Right atrium auricular region (tissue), 2 donors: ENCODE data around the gene NUFIP2. TPM values are rescaled to one million over a fixed set of nuclear protein-coding genes. Genes with fewer than 3 reads are reported as not detected.

Source experiments
- DNase-seq: peaks from one replicate; pipeline ENCODE4 v3.0.0-alpha.2; 2019; ENCODE audit warnings: low spot score
- H3K27ac ChIP-seq, 2 donors: fragments of 200-600 bp; sonication (generic); 1 replicate in 1 of 2; 2 replicates in 1 of 2; pipeline ENCODE4 v1.5.1; 2016 to 2019
- H3K27me3 ChIP-seq, 2 donors: fragments of 200-600 bp; sonication (generic); one replicate each; pipeline versions ENCODE4 v1.5.1 to v1.6.0; 2017 to 2019
- H3K36me3 ChIP-seq: fragments of 200-600 bp; sonication (generic); one replicate; pipeline ENCODE4 v1.5.1; 2016
- H3K4me1 ChIP-seq, 2 donors: fragments of 200-600 bp; sonication (generic); one replicate each; pipeline versions ENCODE4 v1.5.1 to v1.6.0; 2017 to 2019
- H3K4me3 ChIP-seq, 2 donors: fragments of 200-600 bp; sonication (generic); 1 replicate in 1 of 2; 2 replicates in 1 of 2; pipeline ENCODE4 v1.5.1; 2017 to 2019; ENCODE audit warnings: mild to moderate bottlenecking in 1 of 2, moderate library complexity in 1 of 2
- H3K9me3 ChIP-seq, 2 donors: fragments of 200-600 bp; sonication (generic); one replicate each; pipeline ENCODE4 v1.5.1; 2019
- CTCF ChIP-seq, 2 donors: fragments of 200-600 bp; sonication (generic); IDR thresholded peaks; one replicate each; pipeline ENCODE4 v1.5.1; 2019; ENCODE audit warnings: antibody characterized with exemption in 2 of 2
- total RNA-seq, 2 donors: library from RNA; depleted of rRNA; stranded (reverse); fragments of >200 nt; gene quantifications; one replicate each; pipeline ENCODE4 v1.1.0, GENCODE V29; 2016

Gene NUFIP2
- total RNA-seq, 2 donors from 2014 or later = 25.4 to 27.0 TPM

GRCh38 chr17:29252101-29252791, 41.7 kb downstream of the NUFIP2 start:
- peak in 1 of 2 donors; percentile 59 for TF ChIP-seq CTCF (IDR thresholded peaks at IDR 0.05)
- Histone ChIP-seq H3K4me1 (peaks cover 0 to 25% of the 10 kb centered on the region in 2 donors), H3K27me3 (no peaks in the 10 kb centered on the region), H3K4me3 (no peak overlapping the region), H3K36me3 (no peaks in the 10 kb centered on the region), H3K9me3 (no peaks in the 10 kb centered on the region), H3K27ac (no peak overlapping the region)
- DNase-seq = no peak

GRCh38 chr17:29251184-29251583, 42.8 kb downstream of the NUFIP2 start:
- no peak for TF ChIP-seq CTCF (IDR thresholded peaks at IDR 0.05)
- H3K9me3 ChIP-seq = no peaks in the 10 kb centered on the region
- peaks cover 0 to 14% of the 10 kb centered on the region in 2 donors for H3K4me1 ChIP-seq
- no peak overlapping the region for H3K4me3 ChIP-seq
- H3K36me3 ChIP-seq = no peaks in the 10 kb centered on the region
- no peak overlapping the region for H3K27ac ChIP-seq
- no peaks in the 10 kb centered on the region for H3K27me3 ChIP-seq
- DNase-seq = no peak

- no peak for DNase-seq
- H3K27me3 ChIP-seq = no peaks in the 10 kb centered on the region
- H3K9me3 ChIP-seq = no peaks in the 10 kb centered on the region
- H3K36me3 ChIP-seq = no peaks in the 10 kb centered on the region
- no peak overlapping the region for H3K4me3 ChIP-seq
- no peak overlapping the region for H3K27ac ChIP-seq
- no peak for TF ChIP-seq CTCF (IDR thresholded peaks at IDR 0.05)
- H3K4me1 ChIP-seq = peaks cover 0 to 9% of the 10 kb centered on the region in 2 donors
These were observed 43.3 kb downstream of the NUFIP2 start for GRCh38 chr17:29250666-29251065.

GRCh38 chr17:29248845-29249244, 45.1 kb downstream of the NUFIP2 start:
- Histone ChIP-seq H3K9me3 (no peaks in the 10 kb centered on the region), H3K36me3 (no peaks in the 10 kb centered on the region), H3K27ac (no peak overlapping the region), H3K4me3 (no peak overlapping the region), H3K4me1 (no peaks in the 10 kb centered on the region), H3K27me3 (no peaks in the 10 kb centered on the region)
- no peak for DNase-seq
- TF ChIP-seq CTCF (IDR thresholded peaks at IDR 0.05) = no peak

GRCh38 chr17:29247219-29247618, 46.7 kb downstream of the NUFIP2 start:
- no peaks in the 10 kb centered on the region for H3K4me1 ChIP-seq
- H3K36me3 ChIP-seq = no peaks in the 10 kb centered on the region
- H3K27ac ChIP-seq = no peak overlapping the region
- no peaks in the 10 kb centered on the region for H3K27me3 ChIP-seq
- TF ChIP-seq CTCF (IDR thresholded peaks at IDR 0.05) = no peak
- no peak for DNase-seq
- H3K4me3 ChIP-seq = no peak overlapping the region
- no peaks in the 10 kb centered on the region for H3K9me3 ChIP-seq

GRCh38 chr17:29246628-29247027, 47.3 kb downstream of the NUFIP2 start, which contains the start of gene CRYBA1:
Gene CRYBA1 (plus strand): TSS chr17:29246859. CDS start chr17:29246864, 5 bp downstream.
- no peaks in the 10 kb centered on the region for H3K36me3 ChIP-seq
- TF ChIP-seq CTCF (IDR thresholded peaks at IDR 0.05) = no peak

More at GRCh38 chr17:29246628-29247027, 47.3 kb downstream of the NUFIP2 start, which contains the start of gene CRYBA1:
- H3K4me3 ChIP-seq = no peak within 1 kb of the TSS
- no peaks in the 10 kb centered on the region for H3K27me3 ChIP-seq
- H3K9me3 ChIP-seq = no peaks in the 10 kb centered on the region
- H3K27ac ChIP-seq = no peak within 1 kb of the TSS
- H3K4me1 ChIP-seq = no peaks in the 10 kb centered on the region
- no peak for DNase-seq
